Non-pigmented ciliary epithelial cell (primary cell): Measurements from ENCODE around the gene SP100.
"Not testable (repeated sequence)": the region's sequence is repeated elsewhere in the genome, so short reads cannot be mapped to it uniquely, and the experiment has no call there.

ENCODE experiments used
- DNase-seq: peaks from one replicate; pipeline ENCODE4 v3.0.0-alpha.2; 2010; ENCODE audit warnings: low read depth

SP100 gene

GRCh38 chr2:230419181-230419580 is 3.2 kb downstream of the SP100 start:
- no peak for DNase-seq

- no peak for DNase-seq
Observed at GRCh38 chr2:230422149-230422548, 6.1 kb downstream of the SP100 start.

GRCh38 chr2:230423851-230424458 is 8.0 kb downstream of the SP100 start:
- no peak for DNase-seq

- DNase-seq: no peak
Observed at GRCh38 chr2:230425377-230425776, 9.4 kb downstream of the SP100 start.

- DNase-seq: no peak
Observed at GRCh38 chr2:230429513-230429912, 13.5 kb downstream of the SP100 start.

- DNase-seq: no peak
Observed at GRCh38 chr2:230430957-230431910, 15.2 kb downstream of the SP100 start.

GRCh38 chr2:230434677-230435324 is 18.8 kb downstream of the SP100 start:
- DNase-seq: no peak

GRCh38 chr2:230435431-230435830 is 19.4 kb downstream of the SP100 start:
- no peak for DNase-seq

- not testable (repeated sequence) for DNase-seq
Observed at GRCh38 chr2:230439121-230439520, 23.1 kb downstream of the SP100 start.

GRCh38 chr2:230439590-230439989 is 23.6 kb downstream of the SP100 start:
- DNase-seq: no peak

GRCh38 chr2:230441227-230441897 is 25.4 kb downstream of the SP100 start:
- no peak for DNase-seq

- DNase-seq: no peak
Observed at GRCh38 chr2:230443541-230443940, 27.5 kb downstream of the SP100 start.

GRCh38 chr2:230444832-230445231 is 28.8 kb downstream of the SP100 start:
- DNase-seq: no peak

GRCh38 chr2:230447036-230447435 is 31.0 kb downstream of the SP100 start:
- no peak for DNase-seq

- no peak for DNase-seq
Observed at GRCh38 chr2:230447455-230448451, 31.8 kb downstream of the SP100 start.

GRCh38 chr2:230449901-230450467 is 34.0 kb downstream of the SP100 start:
- no peak for DNase-seq

- DNase-seq: no peak
Observed at GRCh38 chr2:230453006-230453405, 37.0 kb downstream of the SP100 start.

GRCh38 chr2:230455005-230455684 is 39.1 kb downstream of the SP100 start:
- no peak for DNase-seq

GRCh38 chr2:230457073-230457768 is 41.2 kb downstream of the SP100 start:
- no peak for DNase-seq
